ENCODE results near the gene CCDC88A.
"Not testable (repeated sequence)": the region's sequence is repeated elsewhere in the genome, so short reads cannot be mapped to it uniquely, and the experiment has no call there.

CCDC88A gene

GRCh38 chr2:55391615-55392242 lies 27.9 kb downstream of the CCDC88A start:
- Histone ChIP-seq H3K4me2 (no peak overlapping the region), H4K20me1 (peaks cover 24% of the 10 kb centered on the region; the same call in 1 of the 2 replicates), H3K4me3 (no peak overlapping the region), H3K4me1 (peaks cover 10% of the 10 kb centered on the region), H3K9ac (no peak overlapping the region), H3K27me3 (no peaks in the 10 kb centered on the region), H3K27ac (no peak overlapping the region), H3K9me3 (peaks cover 18% of the 10 kb centered on the region), H3K36me3 (peaks cover 44% of the 10 kb centered on the region)
- no peak for TF ChIP-seq Cebpa-rat (IDR thresholded peaks at IDR 0.05)

GRCh38 chr2:55391155-55391554 lies 28.5 kb downstream of the CCDC88A start:
- Histone ChIP-seq H3K4me3 (no peak overlapping the region), H3K4me1 (peaks cover 10% of the 10 kb centered on the region), H3K4me2 (no peak overlapping the region), H3K9me3 (peaks cover 18% of the 10 kb centered on the region), H3K27ac (no peak overlapping the region), H4K20me1 (peaks cover 24% of the 10 kb centered on the region; the same call in 1 of the 2 replicates), H3K9ac (no peak overlapping the region), H3K27me3 (no peaks in the 10 kb centered on the region), H3K36me3 (peaks cover 45% of the 10 kb centered on the region)
- TF ChIP-seq Cebpa-rat (IDR thresholded peaks at IDR 0.05), result no peak

DNA sequence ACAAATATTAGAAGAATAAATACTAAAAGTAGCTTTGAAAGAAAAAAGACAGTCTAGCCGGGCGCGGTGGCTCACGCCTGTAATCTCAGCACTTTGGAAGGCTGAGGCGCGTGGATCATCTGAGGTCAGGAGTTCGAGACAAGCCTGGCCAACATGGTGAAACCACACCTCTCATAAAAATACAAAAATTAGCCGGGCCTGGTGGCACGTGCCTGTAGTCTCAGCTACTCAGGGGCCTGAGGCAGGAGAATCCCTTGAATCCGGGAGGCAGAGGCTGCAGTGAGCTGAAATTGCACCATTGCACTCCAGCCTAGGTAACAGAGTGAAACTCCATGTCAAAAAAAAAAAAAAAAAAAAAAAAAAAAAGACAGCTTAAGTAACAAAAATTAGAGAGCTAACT lies 34.1 kb downstream of the CCDC88A start:
- H3K4me1 ChIP-seq, H3K4me2 ChIP-seq, H3K9ac ChIP-seq, H3K9me3 ChIP-seq, H3K4me3 ChIP-seq, H3K27ac ChIP-seq, H3K27me3 ChIP-seq: not testable (repeated sequence)
- Histone ChIP-seq H4K20me1 (peaks cover 17% of the 10 kb centered on the region; the same call in 1 of the 2 replicates), H3K36me3 (peaks cover 45% of the 10 kb centered on the region)

GRCh38 chr2:55384786-55385185 lies 34.9 kb downstream of the CCDC88A start:
- peaks cover 9% of the 10 kb centered on the region; the same call in 1 of the 2 replicates for H4K20me1 ChIP-seq
- no peak overlapping the region for H3K4me3 ChIP-seq
- no peak overlapping the region for H3K27ac ChIP-seq
- no peaks in the 10 kb centered on the region for H3K4me1 ChIP-seq
- peaks cover 48% of the 10 kb centered on the region for H3K36me3 ChIP-seq
- H3K27me3 ChIP-seq, result no peaks in the 10 kb centered on the region
- H3K4me2 ChIP-seq, result no peak overlapping the region
- H3K9ac ChIP-seq, result no peak overlapping the region
- TF ChIP-seq Cebpa-rat (IDR thresholded peaks at IDR 0.05), result no peak
- no peaks in the 10 kb centered on the region for H3K9me3 ChIP-seq

DNA sequence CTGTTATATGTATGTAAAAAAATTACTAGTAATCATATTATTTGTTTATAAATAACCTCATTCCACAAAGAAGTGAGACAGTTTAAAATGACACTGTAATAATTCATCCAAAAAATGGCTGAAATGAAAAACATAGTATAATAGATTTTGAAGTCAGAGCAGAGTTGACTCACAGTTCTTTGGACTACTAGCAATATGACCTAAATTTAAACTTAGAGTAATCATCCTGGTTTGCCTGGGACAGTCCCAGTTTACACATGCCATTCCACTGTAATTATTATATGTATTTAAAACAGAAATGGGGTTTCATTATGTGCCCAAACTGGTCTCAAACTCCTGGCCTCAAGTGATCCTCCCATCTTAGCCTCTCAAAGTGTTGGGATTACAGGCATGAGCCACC lies 48.3 kb downstream of the CCDC88A start:
- Histone ChIP-seq H3K27me3 (no peaks in the 10 kb centered on the region), H4K20me1 (no peaks in the 10 kb centered on the region), H3K36me3 (peaks cover 55% of the 10 kb centered on the region), H3K9ac (no peak overlapping the region), H3K4me3 (no peak overlapping the region), H3K27ac (no peak overlapping the region), H3K4me1 (no peaks in the 10 kb centered on the region), H3K9me3 (no peaks in the 10 kb centered on the region), H3K4me2 (no peak overlapping the region)
- no peak for TF ChIP-seq Cebpa-rat (IDR thresholded peaks at IDR 0.05)

DNA sequence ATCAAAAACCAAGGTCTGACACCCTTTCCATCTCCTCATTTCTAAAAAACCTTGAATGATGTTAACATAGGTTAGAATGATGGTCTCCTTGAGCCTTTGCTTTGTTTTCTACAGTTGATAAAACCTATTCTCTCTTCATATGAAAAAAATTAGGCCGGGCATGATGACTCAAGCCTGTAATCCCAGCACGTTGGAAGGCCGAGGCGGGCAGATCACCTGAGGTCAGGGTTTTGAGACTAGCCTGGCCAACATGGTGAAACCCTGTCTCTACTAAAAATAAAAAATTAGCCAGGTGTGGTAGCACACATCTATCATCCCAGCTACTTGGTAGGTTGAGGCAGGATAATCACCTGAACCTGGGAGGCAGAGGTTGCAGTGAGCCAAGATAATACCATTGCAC lies 49.4 kb downstream of the CCDC88A start:
- H3K4me1 ChIP-seq, result no peaks in the 10 kb centered on the region; the same call in 1 of the 2 replicates
- no peak overlapping the region for H3K27ac ChIP-seq
- no peak for TF ChIP-seq Cebpa-rat (IDR thresholded peaks at IDR 0.05)
- no peak overlapping the region for H3K9ac ChIP-seq
- H3K36me3 ChIP-seq, result peaks cover 55% of the 10 kb centered on the region
- no peaks in the 10 kb centered on the region for H4K20me1 ChIP-seq
- no peaks in the 10 kb centered on the region for H3K9me3 ChIP-seq
- H3K4me3 ChIP-seq, result no peak overlapping the region
- no peaks in the 10 kb centered on the region for H3K27me3 ChIP-seq
- no peak overlapping the region for H3K4me2 ChIP-seq

- peaks cover 38% of the 10 kb centered on the region for H3K36me3 ChIP-seq
- no peaks in the 10 kb centered on the region for H3K9me3 ChIP-seq
- no peak overlapping the region for H3K4me3 ChIP-seq
- H3K27ac ChIP-seq, result no peak overlapping the region
- H3K4me1 ChIP-seq, result no peaks in the 10 kb centered on the region; the same call in 1 of the 2 replicates
- TF ChIP-seq Cebpa-rat (IDR thresholded peaks at IDR 0.05), result no peak
- H3K9ac ChIP-seq, result no peak overlapping the region
- H4K20me1 ChIP-seq, result no peaks in the 10 kb centered on the region
- H3K4me2 ChIP-seq, result no peak overlapping the region
- no peaks in the 10 kb centered on the region for H3K27me3 ChIP-seq
Measured at GRCh38 chr2:55365303-55365702, 54.4 kb downstream of the CCDC88A start.

GRCh38 chr2:55364189-55365055 lies 55.2 kb downstream of the CCDC88A start:
- Histone ChIP-seq H3K4me2 (no peak overlapping the region), H3K4me3 (no peak overlapping the region), H3K27ac (no peak overlapping the region), H3K27me3 (no peaks in the 10 kb centered on the region), H3K4me1 (no peaks in the 10 kb centered on the region; the same call in 1 of the 2 replicates), H3K36me3 (peaks cover 30% of the 10 kb centered on the region), H3K9me3 (no peaks in the 10 kb centered on the region), H3K9ac (no peak overlapping the region), H4K20me1 (no peaks in the 10 kb centered on the region)
- TF ChIP-seq Cebpa-rat (IDR thresholded peaks at IDR 0.05), result no peak

DNA sequence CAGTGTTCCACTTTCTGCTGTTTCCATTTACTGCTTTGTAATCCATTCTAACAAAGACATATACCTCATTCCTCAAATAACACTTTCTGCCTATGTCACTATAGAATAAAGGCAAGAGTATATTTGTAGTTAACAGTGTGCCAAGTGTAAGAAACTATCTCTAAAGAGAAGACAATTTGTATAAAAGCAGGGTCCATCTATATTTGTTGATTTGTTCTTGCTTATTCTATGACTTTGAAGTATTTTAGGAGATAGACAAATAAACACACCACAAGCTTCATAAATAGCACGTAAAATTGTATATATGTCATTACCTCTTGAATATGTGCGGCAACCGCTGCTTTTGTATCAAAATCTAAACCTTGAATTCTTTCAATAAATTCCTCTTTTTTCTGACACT lies 56.0 kb downstream of the CCDC88A start:
- H3K27ac ChIP-seq, result no peak overlapping the region
- peaks cover 28% of the 10 kb centered on the region for H3K36me3 ChIP-seq

More for the DNA sequence above, 56.0 kb downstream of the CCDC88A start:
- Histone ChIP-seq H3K9ac (no peak overlapping the region), H3K4me2 (no peak overlapping the region), H3K4me3 (no peak overlapping the region), H3K9me3 (no peaks in the 10 kb centered on the region), H3K27me3 (no peaks in the 10 kb centered on the region), H4K20me1 (no peaks in the 10 kb centered on the region), H3K4me1 (no peaks in the 10 kb centered on the region; the same call in 1 of the 2 replicates)
- TF ChIP-seq Cebpa-rat (IDR thresholded peaks at IDR 0.05), result no peak

Measured in BLaER1 (cell line).